HepG2 (cell line): Measurements from ENCODE around the gene CHCHD6. TPM values are rescaled to one million over a fixed set of nuclear protein-coding genes. Genes with fewer than 3 reads are reported as not detected.

Source experiments
- DMTF1 ChIP-seq: sonication (generic); formaldehyde crosslinking; IDR thresholded peaks from 2 replicates; pipeline ENCODE4 v1.4.0; 2020; ENCODE audit warnings: mild to moderate bottlenecking, missing genetic modification reagents
- HNF4G ChIP-seq, 2 experiments: sonication (generic) in 1 of 2; formaldehyde crosslinking in 1 of 2; IDR thresholded peaks; 2 replicates each; pipeline versions ENCODE4 v1.4.0 to v1.6.1; 2011 to 2020; ENCODE audit warnings: borderline replicate concordance in 2 of 2, low read depth in 2 of 2, mild to moderate bottlenecking in 2 of 2, low read length in 1 of 2, missing genetic modification reagents in 1 of 2, moderate library complexity in 1 of 2
- LCORL ChIP-seq, 2 experiments: fragments of 450-650 bp in 1 of 2; sonication (generic) in 1 of 2; formaldehyde crosslinking in 1 of 2; IDR thresholded peaks; 2 replicates each; pipeline versions ENCODE4 v1.5.0 to v1.6.1; 2017 to 2020; ENCODE audit warnings: antibody characterized with exemption in 1 of 2, missing genetic modification reagents in 1 of 2
- MAFK ChIP-seq, 2 experiments: IDR thresholded peaks in 1 of 2; conservative IDR thresholded peaks in 1 of 2; 2 replicates each; pipeline ENCODE4 v1.6.1; 2011; ENCODE audit warnings: improper control_type of control experiment in 2 of 2, low read length in 2 of 2
- NAIF1 ChIP-seq: sonication (generic); formaldehyde crosslinking; IDR thresholded peaks from 2 replicates; pipeline ENCODE4 v1.5.0; 2020; ENCODE audit warnings: mild to moderate bottlenecking, missing genetic modification reagents, borderline replicate concordance
- NCOA2 ChIP-seq: sonication (generic); formaldehyde crosslinking; IDR thresholded peaks from 2 replicates; pipeline ENCODE4 v1.8.0; 2022; ENCODE audit warnings: inconsistent platforms
- NFATC3 ChIP-seq: sonication (generic); formaldehyde crosslinking; IDR thresholded peaks from 2 replicates; pipeline ENCODE4 v1.5.1; 2020; ENCODE audit warnings: mild to moderate bottlenecking, missing genetic modification reagents
- POLR2AphosphoS5 ChIP-seq: IDR thresholded peaks from 2 replicates; pipeline ENCODE4 v1.6.1; 2012; ENCODE audit warnings: low read depth, low read length
- PTBP1 ChIP-seq: fragments of 200-400 bp; formaldehyde crosslinking; IDR thresholded peaks from 2 replicates; pipeline ENCODE4 v1.6.1; 2018; ENCODE audit warnings: low read length, low read depth; ENCODE audit not compliant: poor library complexity, severe bottlenecking
- SALL1 ChIP-seq: sonication (generic); formaldehyde crosslinking; IDR thresholded peaks from 2 replicates; pipeline ENCODE4 v1.8.0; 2022; ENCODE audit warnings: mild to moderate bottlenecking, missing genetic modification reagents
- SOX13 ChIP-seq, 3 experiments: fragments of 450-650 bp in 1 of 3; sonication (generic) in 1 of 3; formaldehyde crosslinking in 1 of 3; IDR thresholded peaks in 2 of 3; conservative IDR thresholded peaks in 1 of 3; 2 replicates each; pipeline versions ENCODE4 v1.5.0 to v1.6.1; 2016 to 2020; ENCODE audit warnings: antibody characterized with exemption in 1 of 3, mild to moderate bottlenecking in 1 of 3, missing compliant biosample characterization in 1 of 3, missing genetic modification reagents in 1 of 3, moderate library complexity in 1 of 3
- TMF1 ChIP-seq: sonication (generic); formaldehyde crosslinking; IDR thresholded peaks from 2 replicates; pipeline ENCODE4 v1.8.1; 2022; ENCODE audit warnings: low read depth, missing genetic modification reagents
- ZFP36L2 ChIP-seq: sonication (generic); formaldehyde crosslinking; IDR thresholded peaks from 2 replicates; pipeline ENCODE4 v1.4.0; 2020; ENCODE audit warnings: missing genetic modification reagents
- ZNF234 ChIP-seq: sonication (generic); formaldehyde crosslinking; conservative IDR thresholded peaks from 2 replicates; pipeline ENCODE4 v1.5.1; 2020; ENCODE audit warnings: mild to moderate bottlenecking, missing genetic modification reagents
- ZNF331 ChIP-seq: sonication (generic); formaldehyde crosslinking; IDR thresholded peaks from 2 replicates; pipeline ENCODE4 v1.4.0; 2020; ENCODE audit warnings: missing genetic modification reagents
- ZNF549 ChIP-seq: sonication (generic); formaldehyde crosslinking; IDR thresholded peaks from 2 replicates; pipeline ENCODE4 v1.5.0; 2020; ENCODE audit warnings: missing genetic modification reagents
- polyA plus RNA-seq, 8 experiments: library from polyadenylated mRNA; depleted of rRNA in 3 of 8; stranded (reverse) in 7 of 8; unstranded in 1 of 8; fragments of >200 nt; fragmentation: Illumina TruSeq in 4 of 8; extraction: Trizol in 4 of 8; gene quantifications; 2 replicates each; pipeline versions ENCODE4 v1.2.1 to v1.2.3, GENCODE V29; 2011 to 2016; ENCODE audit warnings: low read depth in 4 of 8, missing spikeins in 1 of 8, mixed read lengths in 1 of 8; ENCODE audit not compliant: insufficient read depth in 1 of 8
- total RNA-seq, 5 experiments: library from RNA; depleted of rRNA; stranded (reverse); fragments of >200 nt; fragmentation: Illumina TruSeq; extraction: Trizol; gene quantifications; 2 replicates each; pipeline ENCODE4 v1.2.3, GENCODE V29; 2016; ENCODE audit warnings: low read depth in 1 of 5
- TF ChIP-seq, protein P1 (sequence below): IDR thresholded peaks from 2 replicates; pipeline ENCODE4 v1.6.1; 2016; ENCODE audit warnings: low read depth, missing genetic modification reagents, missing compliant biosample characterization
- TF ChIP-seq, protein P2 (sequence below): sonication (generic); formaldehyde crosslinking; IDR thresholded peaks from 2 replicates; pipeline ENCODE4 v1.4.0; 2020; ENCODE audit warnings: missing genetic modification reagents

CHCHD6 gene
- total and polyA plus RNA-seq, 2 of the 13 experiments (the other 11 are each of a cell fraction or from before 2014, with no cell fraction given), result 20.3 to 20.8 TPM

DNA sequence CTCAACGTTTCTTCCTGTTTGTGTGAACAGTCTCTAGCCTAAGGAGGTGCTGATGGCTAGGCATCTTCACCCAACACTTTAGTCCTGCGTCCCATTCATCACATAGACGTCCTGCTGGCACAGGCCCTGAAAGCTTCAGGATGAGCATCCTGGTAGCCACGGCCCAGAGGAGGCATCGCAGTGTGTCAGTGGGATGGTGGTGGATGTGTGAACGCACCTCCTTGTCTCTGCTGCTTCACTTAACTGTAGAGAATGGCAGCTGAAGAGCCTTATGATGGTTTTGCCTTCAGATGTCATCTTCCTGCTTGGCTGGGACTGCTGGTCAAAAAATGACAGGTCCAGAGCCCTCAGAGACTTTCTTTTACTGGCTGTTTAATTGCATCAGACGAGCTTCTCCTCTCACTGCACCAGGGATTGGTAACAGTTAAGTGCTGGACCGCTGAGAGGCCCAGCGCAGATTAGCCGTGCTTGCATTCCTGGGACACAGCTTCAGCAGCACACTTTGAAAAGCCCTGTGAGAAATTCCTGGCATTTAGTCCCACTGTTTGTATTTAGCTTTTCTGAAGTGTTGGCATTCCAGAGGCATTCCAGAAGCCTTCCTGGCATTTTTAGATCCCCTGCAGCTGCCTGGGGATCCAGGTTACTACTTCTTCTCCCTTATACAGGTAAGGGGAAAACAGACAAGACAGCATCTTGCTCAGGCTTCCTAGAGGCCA lies 146.5 kb downstream of the CHCHD6 start (continued):
- TF ChIP-seq SOX13 (IDR thresholded peaks at IDR 0.05), result no peak
- peak in 1 of 2 experiments; percentile 40; a peak in 2 of 4 replicates for TF ChIP-seq SOX13 (CRISPR knock-in tag; conservative IDR thresholded peaks at IDR 0.05 in 1 of 2, IDR thresholded peaks at IDR 0.05 in 1 of 2)
- TF ChIP-seq ZNF234 (CRISPR knock-in tag), result no peak
- TF ChIP-seq NCOA2 (CRISPR knock-in tag), result 0 out of 2 replicates have a peak, but pooled peaks have one; percentile 35
- TF ChIP-seq, protein P1, sequence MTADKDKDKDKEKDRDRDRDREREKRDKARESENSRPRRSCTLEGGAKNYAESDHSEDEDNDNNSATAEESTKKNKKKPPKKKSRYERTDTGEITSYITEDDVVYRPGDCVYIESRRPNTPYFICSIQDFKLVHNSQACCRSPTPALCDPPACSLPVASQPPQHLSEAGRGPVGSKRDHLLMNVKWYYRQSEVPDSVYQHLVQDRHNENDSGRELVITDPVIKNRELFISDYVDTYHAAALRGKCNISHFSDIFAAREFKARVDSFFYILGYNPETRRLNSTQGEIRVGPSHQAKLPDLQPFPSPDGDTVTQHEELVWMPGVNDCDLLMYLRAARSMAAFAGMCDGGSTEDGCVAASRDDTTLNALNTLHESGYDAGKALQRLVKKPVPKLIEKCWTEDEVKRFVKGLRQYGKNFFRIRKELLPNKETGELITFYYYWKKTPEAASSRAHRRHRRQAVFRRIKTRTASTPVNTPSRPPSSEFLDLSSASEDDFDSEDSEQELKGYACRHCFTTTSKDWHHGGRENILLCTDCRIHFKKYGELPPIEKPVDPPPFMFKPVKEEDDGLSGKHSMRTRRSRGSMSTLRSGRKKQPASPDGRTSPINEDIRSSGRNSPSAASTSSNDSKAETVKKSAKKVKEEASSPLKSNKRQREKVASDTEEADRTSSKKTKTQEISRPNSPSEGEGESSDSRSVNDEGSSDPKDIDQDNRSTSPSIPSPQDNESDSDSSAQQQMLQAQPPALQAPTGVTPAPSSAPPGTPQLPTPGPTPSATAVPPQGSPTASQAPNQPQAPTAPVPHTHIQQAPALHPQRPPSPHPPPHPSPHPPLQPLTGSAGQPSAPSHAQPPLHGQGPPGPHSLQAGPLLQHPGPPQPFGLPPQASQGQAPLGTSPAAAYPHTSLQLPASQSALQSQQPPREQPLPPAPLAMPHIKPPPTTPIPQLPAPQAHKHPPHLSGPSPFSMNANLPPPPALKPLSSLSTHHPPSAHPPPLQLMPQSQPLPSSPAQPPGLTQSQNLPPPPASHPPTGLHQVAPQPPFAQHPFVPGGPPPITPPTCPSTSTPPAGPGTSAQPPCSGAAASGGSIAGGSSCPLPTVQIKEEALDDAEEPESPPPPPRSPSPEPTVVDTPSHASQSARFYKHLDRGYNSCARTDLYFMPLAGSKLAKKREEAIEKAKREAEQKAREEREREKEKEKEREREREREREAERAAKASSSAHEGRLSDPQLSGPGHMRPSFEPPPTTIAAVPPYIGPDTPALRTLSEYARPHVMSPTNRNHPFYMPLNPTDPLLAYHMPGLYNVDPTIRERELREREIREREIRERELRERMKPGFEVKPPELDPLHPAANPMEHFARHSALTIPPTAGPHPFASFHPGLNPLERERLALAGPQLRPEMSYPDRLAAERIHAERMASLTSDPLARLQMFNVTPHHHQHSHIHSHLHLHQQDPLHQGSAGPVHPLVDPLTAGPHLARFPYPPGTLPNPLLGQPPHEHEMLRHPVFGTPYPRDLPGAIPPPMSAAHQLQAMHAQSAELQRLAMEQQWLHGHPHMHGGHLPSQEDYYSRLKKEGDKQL, result no peak
- no peak for TF ChIP-seq NAIF1 (CRISPR knock-in tag)
- peak; percentile 39; the same call in 1 of the 2 replicates for TF ChIP-seq SALL1 (CRISPR knock-in tag)
- no peak for TF ChIP-seq ZNF549 (CRISPR knock-in tag)
- no peak for TF ChIP-seq TMF1 (CRISPR knock-in tag)
- no peak for TF ChIP-seq PTBP1
- TF ChIP-seq POLR2AphosphoS5, result no peak
- TF ChIP-seq NFATC3, result no peak
- TF ChIP-seq ZFP36L2 (CRISPR knock-in tag), result no peak
- TF ChIP-seq, protein P2, sequence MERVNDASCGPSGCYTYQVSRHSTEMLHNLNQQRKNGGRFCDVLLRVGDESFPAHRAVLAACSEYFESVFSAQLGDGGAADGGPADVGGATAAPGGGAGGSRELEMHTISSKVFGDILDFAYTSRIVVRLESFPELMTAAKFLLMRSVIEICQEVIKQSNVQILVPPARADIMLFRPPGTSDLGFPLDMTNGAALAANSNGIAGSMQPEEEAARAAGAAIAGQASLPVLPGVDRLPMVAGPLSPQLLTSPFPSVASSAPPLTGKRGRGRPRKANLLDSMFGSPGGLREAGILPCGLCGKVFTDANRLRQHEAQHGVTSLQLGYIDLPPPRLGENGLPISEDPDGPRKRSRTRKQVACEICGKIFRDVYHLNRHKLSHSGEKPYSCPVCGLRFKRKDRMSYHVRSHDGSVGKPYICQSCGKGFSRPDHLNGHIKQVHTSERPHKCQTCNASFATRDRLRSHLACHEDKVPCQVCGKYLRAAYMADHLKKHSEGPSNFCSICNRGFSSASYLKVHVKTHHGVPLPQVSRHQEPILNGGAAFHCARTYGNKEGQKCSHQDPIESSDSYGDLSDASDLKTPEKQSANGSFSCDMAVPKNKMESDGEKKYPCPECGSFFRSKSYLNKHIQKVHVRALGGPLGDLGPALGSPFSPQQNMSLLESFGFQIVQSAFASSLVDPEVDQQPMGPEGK (CRISPR knock-in tag), result 0 out of 2 replicates have a peak, but pooled peaks have one; percentile 12
- peak; percentile 9 to 27; a peak in 1 of 4 replicates for TF ChIP-seq MAFK (conservative IDR thresholded peaks at IDR 0.05 in 1 of 2, IDR thresholded peaks at IDR 0.05 in 1 of 2; ENCODE audit: low read length in 2 of 2)
- peak; percentile 56; the same call in 1 of the 2 replicates for TF ChIP-seq HNF4G (IDR thresholded peaks at IDR 0.05; ENCODE audit: borderline replicate concordance, low read depth, low read length)
- TF ChIP-seq HNF4G (CRISPR knock-in tag; IDR thresholded peaks at IDR 0.05; ENCODE audit: borderline replicate concordance, low read depth), result no peak
- TF ChIP-seq LCORL (IDR thresholded peaks at IDR 0.05), result no peak
- TF ChIP-seq LCORL (CRISPR knock-in tag; IDR thresholded peaks at IDR 0.05), result peak; percentile 60; the same call in 1 of the 2 replicates
- peak; percentile 16; the same call in 1 of the 2 replicates for TF ChIP-seq ZNF331 (CRISPR knock-in tag)
- TF ChIP-seq DMTF1 (CRISPR knock-in tag), result no peak
